ENCODE measurements around the gene GLRA2. TPM values are rescaled to one million over a fixed set of nuclear protein-coding genes. Genes with fewer than 3 reads are reported as not detected.

Gene GLRA2
- not detected for total RNA-seq
- long read RNA-seq = 0 reads

DNA sequence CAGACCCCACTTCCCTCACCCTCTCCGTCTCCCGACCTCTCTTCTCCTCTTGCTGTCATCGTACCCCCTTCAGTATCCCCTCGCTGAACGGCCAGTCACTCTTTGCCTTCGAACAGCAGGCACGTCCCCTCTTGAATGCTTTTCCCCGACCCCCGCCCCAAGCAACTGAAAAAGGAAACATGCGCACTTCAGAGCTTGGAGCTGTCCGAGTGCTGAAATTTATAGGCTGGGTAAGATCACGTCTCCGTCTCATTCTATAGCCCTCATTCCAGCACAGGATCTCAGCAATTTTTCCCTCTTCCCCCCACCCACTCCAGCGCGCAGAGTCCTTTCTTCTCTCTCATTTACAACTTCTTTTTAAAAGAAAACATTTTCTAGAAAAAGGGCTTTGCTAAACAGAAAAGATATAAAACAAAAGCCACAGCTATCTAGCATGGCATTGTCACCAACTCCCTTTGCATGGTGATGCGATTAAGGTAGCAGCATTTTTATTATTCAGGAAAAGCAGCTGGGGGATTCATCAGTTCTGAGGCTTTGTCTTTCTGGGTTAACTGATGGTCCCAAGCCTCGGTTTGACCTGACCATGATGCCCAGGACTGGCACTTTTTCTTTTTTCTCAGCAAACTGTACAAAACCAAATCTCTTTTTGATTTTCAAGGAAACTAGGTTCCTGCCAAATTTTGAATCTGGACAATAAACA, at the start of gene GLRA2:
Gene GLRA2 (plus strand): TSS at position 247 of the 700 bp plus-strand sequence. CDS start 522 bp downstream, outside the sequence.
- DNase-seq (no peak), ATAC-seq (peak in 1 of 2 donors; percentile 30)
- intact Hi-C loops (cut with DNase I) = loop anchor here in 1 of 2 donors (10.0 kb wide), 1 partner anchor 435 kb away; no protein-coding TSS in a partner anchor

DNA sequence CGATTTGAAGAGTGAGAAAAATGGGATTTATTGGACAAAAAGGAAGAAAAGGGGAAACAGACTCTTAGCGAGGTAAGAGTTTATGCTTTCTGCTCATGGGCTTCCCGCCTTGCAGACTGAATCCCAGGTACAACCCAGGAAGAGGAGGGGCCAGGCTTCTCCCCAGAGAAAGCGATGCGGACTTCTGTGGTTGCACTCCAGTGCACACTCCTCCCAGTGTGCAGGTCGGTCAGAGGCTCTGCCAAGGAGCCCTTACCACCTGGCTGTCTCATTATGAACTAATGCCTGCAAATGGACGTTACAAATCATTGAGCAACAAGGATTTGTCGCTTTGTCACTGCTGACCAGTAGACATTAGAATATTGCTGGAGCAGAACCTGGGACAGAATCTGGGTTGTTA, 39.9 kb upstream of the GLRA2 start:
- no peak for DNase-seq
- intact Hi-C loops (cut with DNase I) = no loop called here
- ATAC-seq = no peak

DNA sequence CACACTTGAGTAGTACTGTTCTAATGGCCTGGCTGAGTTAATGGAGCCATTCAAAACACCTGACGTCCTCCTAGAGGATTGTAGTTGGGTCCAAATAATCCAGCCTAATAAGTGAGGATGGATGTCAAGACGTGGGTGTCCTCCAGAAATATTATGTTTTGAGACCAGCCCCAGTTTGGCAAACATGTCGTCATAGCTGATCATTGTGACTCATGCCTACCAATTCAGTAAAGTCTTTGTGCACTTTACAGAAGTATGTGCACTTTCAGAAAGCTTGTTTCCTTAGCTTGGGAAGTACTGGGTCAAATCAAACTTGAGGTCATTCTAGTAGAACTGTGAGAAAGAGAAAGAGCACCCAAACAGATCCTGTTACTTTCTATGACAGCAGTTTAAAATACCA, 37.6 kb upstream of the GLRA2 start:
- intact Hi-C loops (cut with DNase I) = no loop called here
- DNase-seq = no peak
- ATAC-seq = no peak

DNA sequence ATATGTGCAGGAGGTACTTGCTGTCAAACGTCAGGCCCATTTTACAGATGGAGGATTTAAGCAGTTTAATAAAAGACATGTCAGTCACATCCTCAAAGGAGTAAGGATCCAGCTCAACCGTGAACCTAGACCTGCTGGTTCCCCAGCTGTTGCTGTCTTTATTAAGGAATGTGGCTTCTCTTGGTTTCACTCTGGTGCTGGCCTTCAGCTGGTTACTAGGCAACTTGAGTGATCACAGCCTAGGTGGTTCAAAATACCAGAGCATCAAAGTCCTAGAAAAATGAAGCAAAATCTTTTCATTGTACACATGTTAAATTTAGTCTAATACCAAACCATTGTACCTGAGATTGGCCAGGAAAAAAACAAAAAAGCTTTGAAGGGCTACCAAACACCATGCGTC, 32.7 kb upstream of the GLRA2 start:
- DNase-seq = no peak
- ATAC-seq = no peak
- intact Hi-C loops (cut with DNase I) = no loop called here

DNA sequence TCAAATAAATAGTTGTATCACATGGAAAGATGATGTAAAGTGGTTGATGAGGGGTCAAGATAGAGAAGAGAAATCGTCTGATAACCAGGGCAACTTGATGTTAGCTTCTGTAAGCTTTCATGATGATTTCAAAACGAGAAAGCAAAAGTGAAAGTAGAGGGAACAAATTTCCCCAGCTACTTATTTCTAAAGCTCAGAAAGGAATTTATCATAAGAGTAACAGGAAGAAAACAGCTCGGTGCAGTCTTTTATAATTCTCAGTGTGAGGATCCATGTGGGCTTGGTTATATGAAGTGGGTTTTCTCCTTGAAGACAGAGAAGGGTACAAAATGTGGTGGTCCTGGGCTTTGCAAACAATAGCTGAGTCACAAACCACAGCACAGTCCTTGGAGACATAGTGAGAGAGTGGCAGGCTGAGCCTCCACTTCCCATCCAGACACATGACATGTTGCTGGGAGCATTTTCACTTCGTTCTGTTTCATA, 32.1 kb upstream of the GLRA2 start:
- ATAC-seq (peak in 1 of 2 donors; percentile 46), DNase-seq (no peak)
- intact Hi-C loops (cut with DNase I) = no loop called here

DNA sequence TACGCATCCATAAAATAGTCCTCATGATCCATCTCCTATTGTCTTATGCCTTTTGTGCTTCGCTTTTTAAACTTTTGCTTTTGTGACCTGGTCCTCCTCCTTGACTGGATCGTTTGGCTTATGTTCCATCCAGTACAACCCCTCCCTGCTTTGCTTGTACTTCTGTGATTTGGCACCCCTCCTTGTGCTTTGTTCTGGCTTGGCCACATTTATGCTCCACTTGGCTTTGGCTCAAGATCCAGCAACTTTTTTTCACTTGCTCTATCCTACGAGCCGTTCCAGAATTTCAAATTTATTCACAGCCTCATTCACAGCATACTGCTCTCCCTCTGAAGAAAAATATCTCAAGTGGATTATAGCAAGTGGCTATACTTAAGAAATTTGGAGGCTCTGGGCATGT, 28.0 kb upstream of the GLRA2 start:
- intact Hi-C loops (cut with DNase I) = no loop called here
- ATAC-seq (no peak), DNase-seq (peak; percentile 18)

DNA sequence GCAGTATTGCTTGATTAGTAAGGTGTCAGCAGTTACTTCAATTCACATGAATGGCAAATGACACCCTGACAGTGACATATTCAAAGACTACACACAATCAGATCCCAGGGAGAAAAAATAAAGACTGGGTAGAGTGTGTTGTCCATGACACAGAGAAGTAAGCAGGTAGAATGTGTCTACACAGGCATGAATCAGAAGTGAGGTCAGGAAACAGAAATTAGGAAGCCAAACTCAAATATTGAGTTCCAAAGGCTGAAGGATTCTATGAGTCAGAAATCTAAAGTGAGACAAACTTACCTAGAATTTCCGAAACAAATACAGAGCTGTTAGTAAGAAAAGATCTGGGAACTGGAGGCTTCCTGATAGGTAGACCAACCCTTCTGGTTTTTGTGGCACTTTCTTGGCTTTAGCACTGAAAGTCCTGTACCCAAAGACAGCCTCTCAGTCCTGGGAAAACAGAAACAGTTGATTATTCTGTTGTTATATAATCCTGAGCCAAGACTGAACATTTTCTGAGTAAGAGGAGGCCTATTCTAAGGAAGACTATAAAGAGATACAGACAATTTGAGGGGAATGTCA, 24.3 kb upstream of the GLRA2 start:
- ATAC-seq = peak in 1 of 2 donors; percentile 26
- intact Hi-C loops (cut with DNase I) = no loop called here
- no peak for DNase-seq

DNA sequence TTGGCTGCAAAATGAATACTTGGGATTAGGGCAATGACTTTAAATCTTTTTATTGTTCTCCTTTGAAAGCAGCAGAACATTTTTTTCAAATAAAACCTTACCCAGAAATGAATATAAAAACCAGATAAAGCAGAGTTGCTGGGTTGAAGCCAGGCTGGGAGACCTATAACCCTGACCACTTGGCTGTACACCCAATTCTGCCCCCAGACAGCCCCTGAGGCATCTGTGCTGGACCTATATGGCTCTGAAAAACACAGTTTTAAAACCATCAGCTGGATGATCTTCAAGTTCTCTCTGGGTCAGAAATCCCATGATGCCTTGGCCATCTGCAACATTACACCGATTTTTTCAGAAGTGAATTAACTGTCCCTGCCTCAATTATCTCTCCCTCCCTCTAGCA, 23.7 kb upstream of the GLRA2 start:
- DNase-seq = no peak
- intact Hi-C loops (cut with DNase I) = no loop called here
- ATAC-seq = no peak

DNA sequence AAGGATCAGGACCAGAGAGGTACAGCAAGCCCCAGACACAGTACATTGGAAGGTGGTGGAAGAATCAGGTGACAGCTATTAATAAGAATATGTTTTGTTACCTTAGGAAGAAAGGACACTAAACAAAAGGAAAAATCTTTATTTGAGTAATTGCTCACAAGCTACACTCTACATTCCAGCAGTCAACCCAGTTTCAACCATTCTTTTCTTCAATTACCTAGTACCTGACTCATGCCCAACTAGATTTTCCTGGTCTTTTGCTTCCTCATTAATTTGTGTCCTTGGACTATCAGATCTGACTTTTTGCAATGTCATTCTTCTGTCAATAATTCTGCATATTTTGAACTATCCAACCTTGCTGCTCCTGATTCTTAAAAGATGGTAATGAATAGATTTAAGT, 22.5 kb upstream of the GLRA2 start:
- intact Hi-C loops (cut with DNase I) = no loop called here
- DNase-seq = no peak

DNA sequence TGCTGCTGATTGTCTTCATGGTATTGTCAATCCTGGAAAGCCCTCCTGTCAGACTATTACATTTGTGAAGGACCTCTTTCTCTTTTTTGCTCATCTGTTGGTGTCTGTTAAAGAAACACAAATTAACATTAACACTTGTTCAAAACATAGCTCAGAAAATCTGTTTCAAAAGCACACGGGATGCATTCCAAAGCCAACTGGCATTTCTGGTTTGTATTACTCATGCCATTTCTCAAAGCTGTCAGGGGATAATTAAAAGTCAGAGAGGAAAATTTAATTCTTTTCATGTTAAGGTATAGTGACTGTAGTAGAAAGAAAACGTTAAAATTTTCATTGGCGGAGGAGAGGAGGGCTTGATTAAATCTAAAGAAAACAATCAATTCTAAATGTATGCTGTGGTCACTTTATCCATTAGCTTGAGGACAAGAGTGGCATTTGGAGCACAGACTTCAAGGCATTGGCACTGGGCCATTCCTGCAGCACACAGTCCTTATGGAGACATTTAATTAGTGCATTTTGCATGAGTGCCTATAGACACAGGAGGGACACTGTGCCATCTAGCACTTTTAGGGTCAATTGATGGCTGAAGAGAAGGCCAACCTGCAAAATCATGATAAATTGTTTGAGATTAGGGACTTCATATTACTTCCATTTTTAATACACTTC, 21.2 kb upstream of the GLRA2 start:
- ATAC-seq (no peak), DNase-seq (no peak)
- intact Hi-C loops (cut with DNase I) = no loop called here

More for the DNA sequence above, 22.5 kb upstream of the GLRA2 start:
- no peak for ATAC-seq

DNA sequence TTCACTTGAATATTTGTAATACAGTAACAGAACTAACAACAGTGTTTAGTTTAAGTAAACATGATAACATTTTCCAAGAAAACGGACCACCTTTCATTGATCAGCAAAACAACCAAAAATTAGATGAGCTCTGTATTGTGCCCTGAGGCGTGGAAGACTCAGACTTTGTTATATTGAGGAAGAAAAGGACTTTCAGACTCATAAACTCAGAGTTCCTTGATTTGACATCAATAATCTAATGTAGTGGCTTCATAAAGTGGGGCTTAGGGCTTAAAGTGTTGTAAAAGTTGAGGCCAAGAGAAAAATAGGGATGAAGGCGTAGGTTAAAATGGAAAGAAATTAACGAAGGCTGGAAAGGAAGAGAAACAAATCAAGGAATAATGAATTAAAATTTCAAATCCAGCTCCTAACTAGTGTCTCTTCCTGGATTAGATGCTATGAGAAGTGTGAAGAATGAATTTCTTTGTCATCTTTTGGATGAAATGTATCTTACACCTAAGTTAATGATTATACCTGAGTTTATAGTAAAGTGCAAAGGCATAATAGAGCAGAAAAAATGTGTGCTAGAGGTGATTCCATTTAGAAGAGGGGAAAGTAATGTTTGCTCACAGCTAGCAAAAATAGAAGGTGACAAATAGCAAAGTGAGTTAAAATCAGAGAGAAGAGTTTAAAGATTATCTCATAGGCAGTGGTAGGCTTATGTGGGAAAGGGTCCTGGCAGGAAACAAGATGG, 19.8 kb upstream of the GLRA2 start:
- ATAC-seq = no peak
- intact Hi-C loops (cut with DNase I) = no loop called here

DNA sequence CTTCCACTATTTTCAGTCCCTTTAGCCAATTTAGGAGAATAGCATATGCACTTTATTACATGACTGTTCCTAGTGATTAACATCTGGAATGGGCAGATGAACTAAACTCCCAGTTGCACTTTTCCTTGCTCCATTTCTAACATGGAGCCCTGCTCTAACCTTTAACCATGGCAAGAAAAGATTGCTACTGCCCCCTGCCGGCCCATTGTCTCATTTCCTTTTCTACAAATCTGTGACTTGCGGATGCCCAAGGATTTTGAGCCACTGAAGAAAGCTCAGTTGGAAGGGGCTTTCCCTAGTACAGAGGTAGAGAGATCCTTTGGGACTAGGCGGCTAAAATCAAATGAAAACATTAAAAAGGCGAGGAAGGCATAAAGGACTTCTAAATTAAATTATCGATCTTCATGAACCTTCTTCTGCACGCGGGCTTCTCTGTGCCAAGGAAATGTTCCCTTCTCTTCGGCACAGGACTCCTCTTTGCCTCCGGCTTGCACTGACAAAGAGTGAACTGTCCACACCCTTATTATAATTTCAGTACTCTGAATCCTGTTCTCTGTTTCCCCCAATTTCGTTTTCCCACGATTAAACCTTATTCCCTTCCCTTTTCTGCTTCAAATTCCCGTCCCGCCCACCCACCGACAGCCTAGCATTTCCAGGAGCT, 577 bp upstream of the GLRA2 start:
- peak; percentile 33 for DNase-seq
- ATAC-seq = peak; percentile 16 to 27
- intact Hi-C loops (cut with DNase I) = loop anchor here in 1 of 2 donors (10.0 kb wide), 1 partner anchor 434 kb away; no protein-coding TSS in a partner anchor

More for the DNA sequence above, 19.8 kb upstream of the GLRA2 start:
- no peak for DNase-seq

DNA sequence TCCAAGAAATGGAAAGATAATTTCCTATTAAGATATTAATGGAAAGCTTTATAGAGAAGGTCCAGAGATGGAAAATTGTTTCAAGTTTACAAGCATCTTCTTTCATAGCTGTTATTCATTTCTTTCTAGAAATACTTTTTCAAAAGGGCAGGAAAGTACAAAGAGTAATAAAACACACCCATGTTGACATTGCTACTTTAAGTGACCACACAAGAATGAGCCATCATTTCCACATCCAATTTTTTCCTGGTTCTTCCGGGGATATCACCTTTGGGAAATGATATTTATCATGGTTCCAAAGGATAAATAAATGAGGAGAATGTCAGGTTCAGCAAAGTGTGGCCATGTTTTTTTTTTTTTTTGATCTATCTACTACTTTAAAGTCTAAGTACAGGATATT, 4.5 kb downstream of the GLRA2 start:
- DNase-seq (no peak), ATAC-seq (no peak)
- intact Hi-C loops (cut with DNase I) = no loop called here

DNA sequence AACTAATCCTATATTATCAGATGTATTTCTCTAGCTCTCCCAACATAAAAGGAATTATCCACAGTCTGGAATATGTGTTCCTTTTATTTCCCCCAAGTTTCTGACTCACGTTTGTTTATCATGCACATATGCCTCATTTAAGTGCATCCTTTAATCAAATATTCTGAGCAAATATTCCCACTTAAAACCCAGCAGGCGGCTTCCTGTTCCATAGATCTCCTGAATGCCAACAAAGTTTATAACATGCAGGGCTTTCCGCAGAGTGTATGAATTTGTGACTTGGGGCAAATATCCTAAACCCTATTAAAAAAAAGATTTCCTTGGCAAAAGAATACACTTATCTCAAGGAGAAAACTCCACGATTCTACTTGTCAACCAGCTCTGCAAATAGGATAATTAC, 16.9 kb downstream of the GLRA2 start:
- intact Hi-C loops (cut with DNase I) = no loop called here
- ATAC-seq = no peak
- no peak for DNase-seq

DNA sequence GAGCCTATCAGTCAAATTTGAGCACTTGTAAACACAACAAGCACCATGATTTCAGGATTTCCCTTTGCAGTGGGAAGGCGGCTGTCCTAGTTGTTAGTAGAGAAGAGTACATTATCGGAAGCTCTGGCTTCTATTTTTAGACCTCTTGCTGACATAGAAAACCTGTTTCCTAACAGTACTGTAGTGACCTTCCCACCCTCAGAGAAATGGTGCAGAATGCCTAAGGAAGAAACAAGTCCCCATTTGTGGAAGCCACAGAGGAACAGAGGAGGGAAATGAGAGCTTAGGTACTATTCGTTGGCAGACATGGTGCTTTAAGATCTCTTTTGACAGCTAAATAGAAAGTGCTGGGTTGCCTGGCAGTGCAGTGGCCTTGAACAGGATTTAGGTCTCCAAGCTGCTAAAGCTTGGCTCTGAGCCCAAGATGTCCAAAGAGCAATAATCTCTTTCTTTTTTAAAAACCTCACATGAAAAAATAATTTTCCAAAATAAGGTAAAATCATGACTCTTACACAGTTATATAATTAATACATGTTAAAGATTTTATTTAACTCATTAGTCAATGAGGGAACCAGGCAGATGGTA, 24.9 kb downstream of the GLRA2 start:
- DNase-seq (no peak), ATAC-seq (peak in 1 of 2 donors; percentile 23)
- intact Hi-C loops (cut with DNase I) = no loop called here

DNA sequence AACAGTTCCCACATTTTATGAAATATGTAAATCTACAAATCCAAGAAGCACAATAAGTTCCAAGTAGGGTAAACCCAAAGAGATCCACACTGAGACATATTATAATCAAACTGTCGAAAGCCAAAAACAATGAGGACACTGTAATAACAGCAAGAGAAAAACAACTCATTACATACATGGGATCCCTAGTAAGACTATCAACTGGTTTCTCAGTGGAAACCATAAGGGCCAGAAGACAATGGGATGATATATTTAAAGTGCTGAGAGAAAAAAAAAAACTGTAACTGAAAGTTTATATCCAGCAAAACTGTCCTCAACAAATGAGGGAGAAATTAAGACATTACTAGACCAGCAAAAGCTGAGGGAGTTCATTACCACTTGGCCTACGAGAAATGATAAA, 34.7 kb downstream of the GLRA2 start:
- ATAC-seq (no peak), DNase-seq (no peak)
- intact Hi-C loops (cut with DNase I) = no loop called here

DNA sequence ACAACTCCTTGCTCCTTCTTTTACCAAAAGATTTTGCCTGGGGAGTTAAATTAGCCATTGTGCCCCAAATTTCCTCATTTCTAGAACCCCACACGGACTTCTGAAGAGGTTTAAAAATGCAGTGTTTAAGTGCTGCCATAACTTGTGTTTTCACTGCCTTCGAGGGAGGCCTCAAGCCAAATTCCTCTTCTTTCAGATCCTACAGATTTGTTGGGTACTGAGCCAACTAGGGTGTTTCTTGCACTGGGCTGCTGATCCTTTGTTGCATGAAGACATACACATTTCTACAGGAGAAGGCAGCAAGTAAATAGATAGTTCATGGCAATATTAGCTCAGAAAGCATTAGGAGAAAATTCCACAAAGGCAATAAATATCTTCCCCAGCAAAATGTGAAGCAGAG, 43.8 kb downstream of the GLRA2 start:
- ATAC-seq = no peak
- DNase-seq = no peak
- intact Hi-C loops (cut with DNase I) = no loop called here

DNA sequence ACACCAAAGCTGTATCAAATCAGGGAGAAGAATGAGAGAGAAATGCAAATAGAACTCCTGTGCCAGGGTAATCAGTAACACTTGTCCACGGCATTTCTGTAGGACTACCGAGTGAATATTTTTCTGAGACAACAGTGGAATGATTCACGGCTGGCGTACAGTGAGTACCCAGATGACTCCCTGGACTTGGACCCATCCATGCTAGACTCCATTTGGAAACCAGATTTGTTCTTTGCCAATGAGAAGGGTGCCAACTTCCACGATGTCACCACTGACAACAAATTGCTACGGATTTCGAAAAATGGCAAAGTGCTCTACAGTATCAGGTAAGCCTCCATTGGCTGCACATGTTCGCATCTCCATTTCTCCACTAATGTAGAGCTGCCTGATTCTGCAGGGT, 51.7 kb downstream of the GLRA2 start:
- no peak for ATAC-seq

DNA sequence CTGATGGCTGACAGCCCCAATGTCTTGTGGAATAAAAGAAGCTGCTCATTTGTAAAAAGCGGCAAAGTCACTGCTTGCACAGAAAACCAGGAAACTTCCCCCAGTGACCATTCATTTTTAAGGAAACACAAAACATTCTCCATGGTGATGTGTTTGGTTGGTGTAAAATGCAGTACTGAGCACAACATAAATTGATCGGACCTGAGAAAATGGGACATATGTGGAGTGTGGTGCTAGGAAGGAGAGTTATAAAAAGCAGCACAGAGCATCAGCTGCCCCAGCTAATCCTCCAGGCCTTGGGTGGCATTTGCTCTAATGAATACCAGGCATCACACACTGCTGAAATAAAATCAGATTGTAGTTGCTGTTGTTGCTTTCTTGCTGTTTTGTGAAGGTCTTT, 55.2 kb downstream of the GLRA2 start:
- intact Hi-C loops (cut with DNase I) = no loop called here
- no peak for ATAC-seq
- no peak for DNase-seq

More for the DNA sequence above, 51.7 kb downstream of the GLRA2 start:
- DNase-seq = no peak
- intact Hi-C loops (cut with DNase I) = no loop called here
